GM19239 (cell line): ENCODE results near the gene CCL22.
"Not testable (repeated sequence)": the region's sequence is repeated elsewhere in the genome, so short reads cannot be mapped to it uniquely, and the experiment has no call there.

Source experiments
- DNase-seq: peaks from one replicate; pipeline ENCODE4 v3.0.0; 2011; ENCODE audit warnings: low spot score; ENCODE audit not compliant: insufficient read length
- FAIRE-seq: peaks from 2 replicates; lab custom pipeline; 2011; peaks lifted over from hg19 to GRCh38; lab: Jason Lieb, UNC

The CCL22 gene

DNA sequence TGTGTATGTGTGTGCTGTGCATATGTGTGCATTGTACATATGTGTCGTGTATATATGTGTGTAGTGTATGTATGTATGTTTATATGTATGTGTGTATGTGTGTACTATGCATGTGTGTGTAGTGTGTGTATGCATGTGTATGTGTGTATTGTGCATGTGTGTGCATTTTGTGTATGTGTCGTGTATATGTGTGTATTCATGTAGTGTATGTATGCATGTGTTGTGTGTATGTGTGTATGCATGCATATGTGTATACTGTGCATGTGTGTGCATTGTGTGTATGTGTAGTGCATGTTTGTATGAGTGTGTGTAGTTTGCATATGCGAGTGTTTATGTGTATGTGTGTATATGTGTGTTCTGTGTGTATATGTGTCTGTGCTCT lies 30.5 kb downstream of the CCL22 start:
- DNase-seq (no peak), FAIRE-seq (no peak)

GRCh38 chr16:57390636-57391295 lies 32.2 kb downstream of the CCL22 start:
- FAIRE-seq (no peak), DNase-seq (no peak)

- DNase-seq, result no peak
- no peak for FAIRE-seq
These were observed 32.7 kb downstream of the CCL22 start for GRCh38 chr16:57391300-57391699.

DNA sequence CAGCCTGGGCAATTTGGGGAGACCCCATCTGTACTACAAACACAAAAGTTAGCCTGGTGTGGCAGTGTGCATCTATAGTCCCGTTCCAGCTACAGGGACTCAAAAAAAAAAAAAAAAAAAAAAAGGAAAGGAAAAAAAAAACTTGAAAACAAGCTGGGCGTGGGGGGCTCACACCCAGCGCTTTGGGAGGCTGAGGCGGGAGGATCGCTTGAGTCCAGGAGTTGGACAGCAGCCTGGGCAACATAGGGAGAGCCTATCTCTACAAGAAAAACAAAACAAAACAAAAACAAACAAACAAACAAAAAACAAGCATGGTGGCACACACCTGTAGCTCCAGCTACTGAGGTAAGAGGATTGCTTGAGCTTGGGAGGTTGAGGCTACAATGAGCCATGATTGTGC lies 33.1 kb downstream of the CCL22 start:
- DNase-seq (no peak), FAIRE-seq (no peak)

DNA sequence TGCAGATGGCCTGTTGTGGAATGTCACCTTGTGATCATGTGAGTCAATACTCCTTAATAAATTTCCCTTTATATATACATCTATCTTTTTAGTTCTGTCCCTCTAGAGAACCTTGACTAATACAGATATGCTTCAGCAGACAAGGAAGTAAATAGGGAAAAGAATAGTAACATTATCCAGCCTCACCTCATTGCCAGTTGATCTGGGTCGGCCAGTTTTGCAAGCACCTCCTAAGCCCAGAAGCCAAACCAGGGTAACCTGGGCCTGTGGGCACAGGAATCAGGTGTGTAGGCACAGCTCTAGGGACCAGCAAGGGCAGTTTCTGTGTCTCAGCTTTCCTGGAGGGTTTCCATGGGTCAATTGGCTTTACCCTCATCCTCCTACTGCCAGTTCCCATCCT lies 34.1 kb downstream of the CCL22 start:
- DNase-seq, result no peak
- no peak for FAIRE-seq

- no peak for DNase-seq
- FAIRE-seq, result no peak
These were observed 35.9 kb downstream of the CCL22 start for GRCh38 chr16:57394444-57394843.

DNA sequence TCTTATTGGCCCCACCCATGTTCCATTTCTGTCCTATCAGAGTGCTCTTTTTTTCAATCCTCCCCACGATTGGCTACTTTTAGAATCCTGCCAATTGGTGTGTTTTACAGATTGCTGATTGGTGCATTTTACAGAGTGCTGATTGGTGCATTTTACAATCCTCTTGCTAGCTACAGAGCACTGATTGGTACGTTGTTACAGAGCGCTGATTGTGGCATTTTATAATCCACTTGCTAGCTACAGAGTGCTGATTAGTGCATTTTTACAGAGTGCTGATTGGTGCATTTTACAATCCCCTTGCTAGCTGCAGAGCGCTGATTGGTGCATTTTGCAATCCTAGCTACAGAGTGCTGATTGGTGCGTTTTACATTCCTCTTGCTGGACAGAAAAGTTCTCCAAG lies 36.4 kb downstream of the CCL22 start:
- FAIRE-seq (no peak), DNase-seq (no peak)

GRCh38 chr16:57396786-57397185 lies 38.2 kb downstream of the CCL22 start:
- FAIRE-seq, result no peak
- no peak for DNase-seq

DNA sequence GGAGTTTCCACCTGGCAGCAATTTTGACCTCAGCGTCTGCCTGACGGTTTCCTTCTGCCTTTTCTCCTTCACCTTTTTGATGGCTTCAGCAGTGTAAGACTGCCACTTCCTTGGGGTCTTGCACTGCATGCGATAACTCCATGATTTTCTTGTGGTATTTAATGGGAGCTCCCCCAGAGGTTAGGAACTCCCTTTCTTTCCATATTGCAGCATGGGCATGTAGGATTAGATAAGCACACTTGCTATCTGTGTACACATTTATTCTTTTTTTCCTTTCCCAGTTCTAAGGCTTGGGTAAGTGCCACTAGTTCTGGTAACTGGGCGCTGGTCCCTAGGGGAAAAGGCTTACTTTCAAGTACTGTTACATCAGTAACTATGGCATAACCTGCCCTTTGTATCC lies 38.9 kb downstream of the CCL22 start:
- FAIRE-seq, DNase-seq: not testable (repeated sequence)

DNA sequence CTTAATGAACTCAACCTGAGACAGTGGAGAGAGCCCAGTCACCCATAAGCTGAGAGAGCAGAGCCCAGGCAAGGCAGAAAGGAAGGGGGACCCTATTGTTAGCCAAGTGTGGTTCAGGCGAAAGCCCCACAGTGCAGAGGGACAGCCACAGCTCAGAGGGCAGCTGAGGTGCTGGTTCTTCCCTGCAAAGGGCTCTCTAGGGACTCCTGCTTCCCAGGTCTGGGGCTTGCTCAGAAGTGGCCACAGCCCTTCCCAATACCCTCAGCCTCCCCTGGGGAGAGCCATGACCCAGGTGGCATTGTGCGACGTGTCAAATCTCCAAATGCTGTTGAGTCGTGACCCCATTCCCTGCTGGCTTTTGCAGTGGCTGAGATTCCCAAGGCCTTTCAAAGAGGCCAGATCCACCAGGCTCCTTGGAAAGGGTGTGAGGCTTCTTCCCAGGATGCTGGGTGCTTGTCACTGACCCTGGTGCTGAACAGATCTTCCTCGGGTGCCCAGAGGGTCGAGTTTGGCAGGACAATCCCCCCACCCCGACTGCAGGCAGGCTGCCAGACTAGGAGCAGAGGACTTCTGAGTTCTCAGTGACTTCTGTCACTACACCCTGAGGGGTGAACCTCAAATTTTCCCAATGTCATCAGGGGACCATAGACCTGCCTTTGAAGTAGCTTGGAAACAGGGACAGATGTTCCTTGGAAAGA lies 43.5 kb downstream of the CCL22 start:
- no peak for FAIRE-seq
- DNase-seq, result no peak

GRCh38 chr16:57403965-57404817 lies 45.6 kb downstream of the CCL22 start, which contains the start of gene CCL17:
Gene CCL17 (plus strand): TSS chr16:57404767. CDS start chr16:57413933, 9,166 bp downstream.
- FAIRE-seq (no peak), DNase-seq (no peak)

DNA sequence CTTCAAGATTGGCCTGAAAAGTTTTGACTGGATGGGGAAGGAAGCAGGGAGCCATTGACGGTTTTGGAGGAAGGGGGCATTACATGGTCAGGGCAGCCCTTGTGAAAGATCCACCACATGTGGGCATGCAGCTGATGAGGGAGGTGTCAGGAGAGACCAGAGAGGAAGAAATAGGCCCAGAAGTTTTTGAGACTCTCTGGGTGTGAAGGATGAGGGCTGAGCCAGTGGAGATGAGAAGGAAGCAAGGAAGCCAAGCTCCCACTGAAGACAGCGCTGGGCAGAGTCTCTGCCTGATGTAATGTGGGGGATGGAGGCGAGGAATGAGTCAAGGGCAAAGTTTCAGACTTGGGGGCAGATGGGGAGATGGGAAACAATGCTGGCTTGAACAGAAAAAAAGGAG lies 46.5 kb downstream of the CCL22 start:
- DNase-seq, result no peak
- no peak for FAIRE-seq

- FAIRE-seq, result no peak
- DNase-seq, result no peak
These were observed 48.3 kb downstream of the CCL22 start for GRCh38 chr16:57406881-57407280.

- DNase-seq (no peak), FAIRE-seq (no peak)
These were observed 49.2 kb downstream of the CCL22 start for GRCh38 chr16:57407521-57408353.

DNA sequence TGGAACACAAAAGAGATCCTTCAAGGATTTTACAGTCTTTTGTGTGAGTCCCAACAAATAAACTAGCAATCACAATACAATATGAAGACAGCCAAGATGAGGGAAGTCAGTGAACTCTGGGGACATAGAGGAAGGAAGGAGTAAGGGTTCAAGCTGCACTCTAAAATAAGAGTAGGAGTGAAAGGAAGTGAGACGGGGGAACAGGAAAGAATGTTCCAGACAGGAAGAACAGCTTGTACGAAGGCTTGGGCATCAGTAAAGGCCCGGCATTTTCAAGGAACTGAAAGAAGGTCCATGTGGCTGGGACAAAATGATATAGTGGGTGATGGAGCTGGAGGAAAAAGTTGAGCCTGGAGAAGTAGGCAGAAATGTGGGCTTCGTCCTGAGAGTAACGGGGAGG lies 50.5 kb downstream of the CCL22 start:
- no peak for FAIRE-seq
- DNase-seq, result no peak

GRCh38 chr16:57409870-57410587 lies 51.4 kb downstream of the CCL22 start:
- FAIRE-seq (no peak), DNase-seq (no peak)

DNA sequence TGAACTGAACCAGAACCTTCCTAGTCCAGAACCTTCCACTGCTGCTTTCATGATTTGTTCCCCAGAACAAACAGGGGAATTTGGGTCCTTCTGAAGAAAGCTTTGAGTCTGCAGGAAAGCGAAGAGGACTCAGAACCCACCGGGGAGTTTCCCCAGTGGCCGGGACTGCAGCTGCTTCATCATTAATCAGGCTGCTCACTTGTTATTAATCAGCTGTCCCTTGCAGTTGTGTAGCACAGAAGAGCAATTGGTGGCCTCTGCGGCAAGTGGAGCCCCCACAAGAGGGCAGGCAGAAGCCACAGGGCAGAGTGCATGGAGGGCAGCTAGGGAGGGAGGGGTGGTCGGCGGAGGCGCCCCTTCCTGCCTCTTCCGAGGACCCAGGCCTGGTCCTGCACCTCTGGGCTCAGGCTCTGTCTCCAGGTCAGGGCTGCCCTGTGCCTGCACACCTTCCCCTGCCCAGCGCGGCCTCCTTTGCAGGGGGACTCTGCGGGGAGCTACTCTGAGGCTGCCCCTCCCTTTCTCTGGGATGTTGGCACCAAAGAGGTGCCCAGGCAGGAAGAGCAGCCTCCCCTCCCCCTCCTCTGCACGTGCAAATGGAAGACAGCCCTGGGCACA lies 52.9 kb downstream of the CCL22 start:
- FAIRE-seq, result peak; percentile 47
- DNase-seq, result no peak

DNA sequence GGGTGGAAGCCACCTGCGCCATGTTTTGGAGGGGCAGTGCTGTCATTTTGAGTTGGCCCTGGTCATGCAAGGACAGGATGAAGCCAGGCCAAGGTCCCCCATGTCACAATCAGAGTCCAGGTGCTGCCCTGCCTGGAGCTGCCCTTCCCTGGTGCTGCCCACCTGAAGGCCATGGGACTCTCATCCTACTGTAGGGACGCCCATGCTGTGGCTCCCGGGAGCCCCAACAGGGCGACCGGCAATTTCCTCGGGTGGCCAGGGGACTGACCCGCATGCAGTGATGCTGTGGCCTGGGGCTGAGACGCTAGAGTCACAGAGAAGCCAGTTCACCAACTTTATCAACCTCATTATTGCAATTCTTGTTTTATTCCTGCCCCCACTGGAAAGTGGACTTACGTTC lies 54.0 kb downstream of the CCL22 start:
- DNase-seq (no peak), FAIRE-seq (no peak)

DNA sequence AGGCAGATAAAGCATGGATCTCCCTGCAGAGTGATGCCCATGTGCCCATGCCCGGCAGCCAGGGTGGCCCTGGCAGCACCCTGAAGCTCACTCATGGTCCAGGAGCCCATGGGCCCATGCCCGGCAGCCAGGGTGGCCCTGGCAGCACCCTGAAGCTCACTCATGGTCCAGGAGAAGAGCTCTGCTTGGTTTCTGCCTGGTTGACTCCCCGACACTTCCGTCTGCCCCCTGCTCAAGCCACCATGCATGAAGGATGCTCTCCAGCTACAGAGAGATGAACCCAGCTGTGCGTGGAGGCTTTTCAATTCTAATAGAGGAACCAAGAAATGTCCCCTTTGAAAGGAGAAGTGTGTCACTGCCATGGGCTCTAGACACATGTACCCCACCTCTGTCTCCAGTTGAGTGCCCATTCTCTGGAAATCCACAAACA lies 54.7 kb downstream of the CCL22 start:
- peak; percentile 53 for DNase-seq
- FAIRE-seq, result peak; percentile 74
